ENCODE results near the gene SLC25A39.

DNA sequence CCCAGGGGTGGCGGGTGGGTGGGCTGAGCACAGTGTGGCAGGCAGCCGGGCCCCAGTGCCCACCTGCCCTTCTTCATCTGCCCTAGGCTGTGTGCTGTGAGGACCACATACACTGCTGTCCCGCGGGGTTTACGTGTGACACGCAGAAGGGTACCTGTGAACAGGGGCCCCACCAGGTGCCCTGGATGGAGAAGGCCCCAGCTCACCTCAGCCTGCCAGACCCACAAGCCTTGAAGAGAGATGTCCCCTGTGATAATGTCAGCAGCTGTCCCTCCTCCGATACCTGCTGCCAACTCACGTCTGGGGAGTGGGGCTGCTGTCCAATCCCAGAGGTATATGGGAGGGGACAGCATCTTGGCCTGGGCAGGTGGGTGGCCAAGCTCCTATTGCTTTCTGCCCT, 26.8 kb upstream of the SLC25A39 start:
- TF ChIP-seq POLR2A (IDR thresholded peaks at IDR 0.05; ENCODE audit: low read depth, low read length), result no peak
- no peak for TF ChIP-seq MAZ (IDR thresholded peaks at IDR 0.05; ENCODE audit: borderline replicate concordance, low read depth, low read length)
- TF ChIP-seq, protein P1, sequence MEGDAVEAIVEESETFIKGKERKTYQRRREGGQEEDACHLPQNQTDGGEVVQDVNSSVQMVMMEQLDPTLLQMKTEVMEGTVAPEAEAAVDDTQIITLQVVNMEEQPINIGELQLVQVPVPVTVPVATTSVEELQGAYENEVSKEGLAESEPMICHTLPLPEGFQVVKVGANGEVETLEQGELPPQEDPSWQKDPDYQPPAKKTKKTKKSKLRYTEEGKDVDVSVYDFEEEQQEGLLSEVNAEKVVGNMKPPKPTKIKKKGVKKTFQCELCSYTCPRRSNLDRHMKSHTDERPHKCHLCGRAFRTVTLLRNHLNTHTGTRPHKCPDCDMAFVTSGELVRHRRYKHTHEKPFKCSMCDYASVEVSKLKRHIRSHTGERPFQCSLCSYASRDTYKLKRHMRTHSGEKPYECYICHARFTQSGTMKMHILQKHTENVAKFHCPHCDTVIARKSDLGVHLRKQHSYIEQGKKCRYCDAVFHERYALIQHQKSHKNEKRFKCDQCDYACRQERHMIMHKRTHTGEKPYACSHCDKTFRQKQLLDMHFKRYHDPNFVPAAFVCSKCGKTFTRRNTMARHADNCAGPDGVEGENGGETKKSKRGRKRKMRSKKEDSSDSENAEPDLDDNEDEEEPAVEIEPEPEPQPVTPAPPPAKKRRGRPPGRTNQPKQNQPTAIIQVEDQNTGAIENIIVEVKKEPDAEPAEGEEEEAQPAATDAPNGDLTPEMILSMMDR (conservative IDR thresholded peaks at IDR 0.05; ENCODE audit: low read depth, low read length), result no peak
- TF ChIP-seq, protein P2, sequence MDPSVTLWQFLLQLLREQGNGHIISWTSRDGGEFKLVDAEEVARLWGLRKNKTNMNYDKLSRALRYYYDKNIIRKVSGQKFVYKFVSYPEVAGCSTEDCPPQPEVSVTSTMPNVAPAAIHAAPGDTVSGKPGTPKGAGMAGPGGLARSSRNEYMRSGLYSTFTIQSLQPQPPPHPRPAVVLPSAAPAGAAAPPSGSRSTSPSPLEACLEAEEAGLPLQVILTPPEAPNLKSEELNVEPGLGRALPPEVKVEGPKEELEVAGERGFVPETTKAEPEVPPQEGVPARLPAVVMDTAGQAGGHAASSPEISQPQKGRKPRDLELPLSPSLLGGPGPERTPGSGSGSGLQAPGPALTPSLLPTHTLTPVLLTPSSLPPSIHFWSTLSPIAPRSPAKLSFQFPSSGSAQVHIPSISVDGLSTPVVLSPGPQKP (IDR thresholded peaks at IDR 0.05; ENCODE audit: borderline replicate concordance, low read depth, low read length), result no peak
- TF ChIP-seq, protein P3, sequence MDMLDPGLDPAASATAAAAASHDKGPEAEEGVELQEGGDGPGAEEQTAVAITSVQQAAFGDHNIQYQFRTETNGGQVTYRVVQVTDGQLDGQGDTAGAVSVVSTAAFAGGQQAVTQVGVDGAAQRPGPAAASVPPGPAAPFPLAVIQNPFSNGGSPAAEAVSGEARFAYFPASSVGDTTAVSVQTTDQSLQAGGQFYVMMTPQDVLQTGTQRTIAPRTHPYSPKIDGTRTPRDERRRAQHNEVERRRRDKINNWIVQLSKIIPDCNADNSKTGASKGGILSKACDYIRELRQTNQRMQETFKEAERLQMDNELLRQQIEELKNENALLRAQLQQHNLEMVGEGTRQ (IDR thresholded peaks at IDR 0.05; ENCODE audit: low read depth, low read length), result no peak
- TF ChIP-seq MAFK (IDR thresholded peaks at IDR 0.05; ENCODE audit: low read depth, low read length), result no peak
- TF ChIP-seq RCOR1 (IDR thresholded peaks at IDR 0.05; ENCODE audit: insufficient replicate concordance, low read length), result no peak

All from IMR-90 (cell line).